Keratinocyte (primary cell): ENCODE data around the gene ATP5ME. TPM values are rescaled to one million over a fixed set of nuclear protein-coding genes. Genes with fewer than 3 reads are reported as not detected.

Experiments
- DNase-seq: peaks from one replicate; pipeline ENCODE4 v3.0.0-alpha.2; 2011; ENCODE audit warnings: low read depth, missing footprints, low spot score
- FAIRE-seq: peaks from 2 replicates; lab custom pipeline; 2011; peaks lifted over from hg19 to GRCh38; lab: Jason Lieb, UNC
- H2AFZ ChIP-seq: 2 replicates; pipeline ENCODE4 v1.6.0; 2012; ENCODE audit warnings: low read length, control low read depth, inconsistent platforms; ENCODE audit not compliant: control insufficient read depth
- H3K27ac ChIP-seq: 2 replicates; pipeline ENCODE4 v1.5.1; 2011; ENCODE audit warnings: low read length; ENCODE audit not compliant: control insufficient read depth, insufficient read depth
- H3K27me3 ChIP-seq: 3 replicates; pipeline ENCODE4 v1.6.0; 2011; ENCODE audit warnings: low read length; ENCODE audit not compliant: control insufficient read depth, insufficient read depth; ENCODE audit errors: extremely low read depth
- H3K36me3 ChIP-seq, 2 experiments: 2 replicates in 1 of 2; 3 replicates in 1 of 2; pipeline ENCODE4 v1.5.1; 2011; ENCODE audit warnings: low read length in 2 of 2, mild to moderate bottlenecking in 1 of 2; ENCODE audit not compliant: control insufficient read depth in 2 of 2, insufficient read depth in 2 of 2; ENCODE audit errors: extremely low read depth in 1 of 2
- H3K4me1 ChIP-seq: 3 replicates; pipeline ENCODE4 v1.5.1; 2011; ENCODE audit warnings: low read length; ENCODE audit not compliant: control insufficient read depth, insufficient read depth; ENCODE audit errors: extremely low read depth
- H3K4me2 ChIP-seq: 3 replicates; pipeline ENCODE4 v1.6.0; 2011; ENCODE audit warnings: low read depth, low read length; ENCODE audit not compliant: control insufficient read depth, insufficient read depth; ENCODE audit errors: extremely low read depth
- H3K4me3 ChIP-seq, 3 experiments: fragments of 200-600 bp in 1 of 3; sonication (generic) in 1 of 3; 2 replicates in 2 of 3; 3 replicates in 1 of 3; pipeline ENCODE4 v1.5.1; 2011 to 2016; ENCODE audit warnings: low read length in 3 of 3, mild to moderate bottlenecking in 3 of 3, control low read depth in 2 of 3, inconsistent platforms in 1 of 3, low read depth in 1 of 3, mixed read lengths in 1 of 3, mixed run types in 1 of 3, moderate library complexity in 1 of 3; ENCODE audit not compliant: control insufficient read depth in 2 of 3, insufficient read depth in 2 of 3; ENCODE audit errors: extremely low read depth in 1 of 3
- H3K79me2 ChIP-seq: 2 replicates; pipeline ENCODE4 v1.6.0; 2012; ENCODE audit warnings: low read length; ENCODE audit not compliant: control insufficient read depth, insufficient read depth
- H3K9ac ChIP-seq: 3 replicates; pipeline ENCODE4 v1.6.0; 2011; ENCODE audit warnings: low read length; ENCODE audit not compliant: control insufficient read depth, insufficient read depth; ENCODE audit errors: extremely low read depth
- H3K9me1 ChIP-seq: 3 replicates; pipeline ENCODE4 v1.6.0; 2011; ENCODE audit warnings: low read length; ENCODE audit not compliant: control insufficient read depth, insufficient read depth; ENCODE audit errors: extremely low read depth
- H3K9me3 ChIP-seq: 2 replicates; pipeline ENCODE4 v1.5.1; 2012; ENCODE audit warnings: low read depth, low read length; ENCODE audit not compliant: control insufficient read depth
- H4K20me1 ChIP-seq: 3 replicates; pipeline ENCODE4 v1.6.0; 2011; ENCODE audit warnings: low read length; ENCODE audit not compliant: control insufficient read depth, insufficient read depth; ENCODE audit errors: extremely low read depth
- CTCF ChIP-seq, 3 experiments: IDR thresholded peaks in 1 of 3; conservative IDR thresholded peaks in 1 of 3; optimal IDR thresholded peaks in 1 of 3; 2 replicates in 2 of 3; 3 replicates in 1 of 3; pipeline versions ENCODE3 to v1.5.1; 2011; ENCODE audit warnings: low read length in 3 of 3, mild to moderate bottlenecking in 3 of 3, moderate library complexity in 2 of 3, control low read depth in 1 of 3, inconsistent platforms in 1 of 3; ENCODE audit not compliant: insufficient read depth in 2 of 3; ENCODE audit errors: extremely low read depth in 1 of 3
- EZH2 ChIP-seq: IDR thresholded peaks from one replicate; pipeline ENCODE4 v1.6.1; 2012; ENCODE audit warnings: inconsistent platforms, mild to moderate bottlenecking, low read length, moderate library complexity
- dilution Hi-C: fragments of 300-500 bp; cut with MboI; formaldehyde crosslinking; loops from one replicate; pipeline ENCODE4 v1.7.0; 2020; ENCODE audit warnings: low sequenced_read_pairs; ENCODE audit not compliant: extremely low pct_ligation_motif_present
- polyA plus RNA-seq, 5 experiments: library from polyadenylated mRNA; depleted of rRNA in 3 of 5; stranded (reverse) in 3 of 5; stranded (forward) in 1 of 5; unstranded in 1 of 5; fragments of >200 nt; gene quantifications; 1 replicate in 1 of 5; 2 replicates in 3 of 5; 3 replicates in 1 of 5; pipeline versions ENCODE4 v1.2.1 to v1.2.3, GENCODE V29; 2011 to 2012; ENCODE audit warnings: missing spikeins in 2 of 5, low read depth in 1 of 5, low replicate concordance in 1 of 5

Gene ATP5ME
- polyA plus RNA-seq, 1 donor (not counting 4 experiments of a cell fraction or from before 2014, with no cell fraction given), result 438 TPM

- Histone ChIP-seq H3K4me1 (no peaks in the 10 kb centered on the region), H3K36me3 (no peaks in the 10 kb centered on the region), H3K9me1 (no peaks in the 10 kb centered on the region), H3K9ac (no peak overlapping the region), H3K4me2 (no peak overlapping the region), H3K27me3 (peaks cover 3% of the 10 kb centered on the region), H3K4me3 (no peak overlapping the region), H3K79me2 (no peaks in the 10 kb centered on the region), H4K20me1 (no peaks in the 10 kb centered on the region), H2AFZ (no peak overlapping the region), H3K27ac (no peak overlapping the region), H3K9me3 (peaks cover 3% of the 10 kb centered on the region)
- DNase-seq, result no peak
- TF ChIP-seq CTCF (optimal IDR thresholded peaks at IDR 0.05 in 1 of 3, IDR thresholded peaks at IDR 0.05 in 1 of 3, conservative IDR thresholded peaks at IDR 0.05 in 1 of 3; ENCODE audit: extremely low read depth in 1 of 3, insufficient read depth in 2 of 3, low read length in 3 of 3) (no peak), EZH2 (no peak)
- dilution Hi-C loops, result no loop called here
- no peak for FAIRE-seq
Observed at GRCh38 chr4:656436-657337, 17.4 kb downstream of the ATP5ME start.

- H3K4me2 ChIP-seq, result no peak overlapping the region
- H3K9ac ChIP-seq, result no peak overlapping the region
- no peak for DNase-seq
- dilution Hi-C loops, result no loop called here
- H3K36me3 ChIP-seq, result no peaks in the 10 kb centered on the region
- H3K4me3 ChIP-seq, result no peak overlapping the region
- H3K9me1 ChIP-seq, result no peaks in the 10 kb centered on the region
- peaks cover 14% of the 10 kb centered on the region for H3K27me3 ChIP-seq
- H3K4me1 ChIP-seq, result no peaks in the 10 kb centered on the region
- no peak for FAIRE-seq
- TF ChIP-seq EZH2 (no peak), CTCF (optimal IDR thresholded peaks at IDR 0.05 in 1 of 3, IDR thresholded peaks at IDR 0.05 in 1 of 3, conservative IDR thresholded peaks at IDR 0.05 in 1 of 3; ENCODE audit: extremely low read depth in 1 of 3, insufficient read depth in 2 of 3, low read length in 3 of 3) (no peak)
- H3K79me2 ChIP-seq, result no peaks in the 10 kb centered on the region
- no peak overlapping the region for H2AFZ ChIP-seq
- no peak overlapping the region for H3K27ac ChIP-seq
- H3K9me3 ChIP-seq, result peaks cover 3% of the 10 kb centered on the region
- no peaks in the 10 kb centered on the region for H4K20me1 ChIP-seq
Observed at GRCh38 chr4:655464-656151, 18.5 kb downstream of the ATP5ME start.
